HUDEP-2 (cell line): ENCODE measurements around the gene DGCR8.

Experiments used
- DNase-seq, 76 experiments: peaks; one replicate each; lab custom pipeline; 2025; ENCODE audit not compliant: unreplicated experiment in 76 of 76; lab: John Stamatoyannopoulos, UW

Gene DGCR8

GRCh38 chr22:20121856-20122415 is 41.9 kb downstream of the DGCR8 start:
- DNase-seq = no peak

DNA sequence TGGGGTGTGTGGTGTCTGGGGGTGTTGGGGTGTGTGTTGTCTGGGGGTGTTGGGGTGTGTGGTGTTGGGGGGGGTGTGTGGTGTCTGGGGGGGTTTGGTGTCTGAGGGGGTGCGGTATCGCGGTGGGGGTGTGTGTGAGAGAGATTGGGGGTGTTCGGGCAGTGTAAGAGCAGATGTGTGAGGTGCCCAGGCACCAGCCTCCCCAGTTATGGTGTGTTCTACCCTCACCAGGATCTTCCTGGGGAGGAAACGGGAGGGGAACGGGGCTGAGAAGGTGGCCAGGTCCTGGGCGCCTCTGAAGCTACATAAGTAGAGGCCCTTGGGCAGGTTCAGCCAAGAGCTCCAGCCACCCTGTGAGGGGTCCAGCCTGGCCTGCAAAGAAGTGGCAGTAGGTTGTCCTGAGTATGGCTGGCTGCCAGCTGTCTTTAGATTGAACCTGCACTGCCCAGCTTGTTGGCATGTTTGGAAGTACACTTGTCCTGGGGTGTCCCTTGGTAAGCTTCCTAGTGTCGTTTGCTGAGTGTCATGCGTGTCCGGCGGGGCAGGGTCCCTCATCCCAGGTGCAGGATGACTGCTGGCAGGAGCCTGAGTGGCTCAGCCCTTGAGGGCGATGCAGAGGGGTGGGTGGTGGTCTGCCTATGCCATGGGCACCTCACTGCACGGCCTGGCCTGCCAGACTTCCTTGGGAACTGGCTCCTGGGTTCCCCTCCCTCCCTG is 43.5 kb downstream of the DGCR8 start:
- DNase-seq = no peak

DNA sequence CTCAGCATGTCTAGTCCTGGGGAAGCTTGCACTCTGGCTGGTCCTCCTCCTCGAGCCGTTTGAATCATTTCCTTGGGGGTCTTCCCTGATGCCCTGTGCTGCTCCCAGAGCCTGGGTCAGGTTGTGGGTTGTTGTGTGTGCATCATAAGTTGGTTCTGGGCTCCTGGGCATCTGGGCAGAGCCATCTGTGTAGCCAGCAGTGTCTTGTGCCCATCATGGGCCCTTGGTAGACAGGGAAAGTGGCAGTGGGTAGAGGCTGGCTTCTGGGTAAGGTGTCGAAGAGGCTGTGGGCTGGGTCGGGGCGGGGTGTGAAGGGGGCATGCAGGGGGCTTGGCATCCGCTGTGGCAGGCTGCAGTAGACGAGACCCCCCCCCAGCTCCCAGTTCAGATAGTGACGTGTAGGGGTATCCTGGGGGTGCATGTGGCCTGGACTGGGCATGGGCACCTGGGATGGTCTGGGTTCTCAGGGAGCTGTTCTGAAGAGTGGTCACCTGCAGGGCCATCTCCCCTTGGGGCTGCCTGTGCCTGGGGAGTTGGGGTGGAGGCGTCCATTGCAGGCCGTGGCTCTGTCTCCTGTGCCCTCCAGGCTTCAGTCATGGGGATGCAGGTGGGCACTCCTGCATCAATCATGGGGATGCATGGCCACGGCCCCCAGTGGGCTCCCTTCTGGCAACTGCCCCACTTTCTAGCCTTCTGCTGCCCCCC is 44.2 kb downstream of the DGCR8 start:
- no peak for DNase-seq

- DNase-seq = no peak
These were observed 45.4 kb downstream of the DGCR8 start for GRCh38 chr22:20125201-20126174.

GRCh38 chr22:20126284-20127029 is 46.4 kb downstream of the DGCR8 start:
- DNase-seq = no peak

DNA sequence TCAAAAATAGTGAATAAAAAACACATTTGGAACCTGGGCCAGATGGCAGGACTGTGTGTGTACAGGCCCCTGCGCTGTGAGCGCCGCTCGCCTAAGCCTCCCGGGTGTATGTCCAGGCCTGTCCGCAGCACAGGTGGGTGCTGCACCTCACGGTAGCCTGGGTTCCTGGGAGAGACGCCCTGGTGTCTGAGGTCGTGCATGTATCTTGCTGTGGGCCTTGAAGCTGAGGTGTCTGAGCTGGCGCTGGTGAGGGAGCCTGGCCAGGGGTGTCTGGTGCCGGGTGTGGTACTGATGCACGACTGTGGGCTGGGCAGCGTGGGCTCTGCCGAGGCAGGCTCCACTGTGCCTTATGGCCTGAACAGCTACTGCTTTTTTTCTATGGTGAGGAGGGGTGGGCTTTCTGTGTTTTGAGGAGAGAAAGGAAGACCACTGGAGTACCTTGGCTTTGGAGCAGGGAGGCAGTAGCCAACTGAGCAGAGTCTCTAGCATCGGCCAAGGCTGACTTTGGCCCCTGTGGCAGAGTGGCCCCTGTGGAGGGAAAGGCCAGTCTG is 47.4 kb downstream of the DGCR8 start:
- no peak for DNase-seq

DNA sequence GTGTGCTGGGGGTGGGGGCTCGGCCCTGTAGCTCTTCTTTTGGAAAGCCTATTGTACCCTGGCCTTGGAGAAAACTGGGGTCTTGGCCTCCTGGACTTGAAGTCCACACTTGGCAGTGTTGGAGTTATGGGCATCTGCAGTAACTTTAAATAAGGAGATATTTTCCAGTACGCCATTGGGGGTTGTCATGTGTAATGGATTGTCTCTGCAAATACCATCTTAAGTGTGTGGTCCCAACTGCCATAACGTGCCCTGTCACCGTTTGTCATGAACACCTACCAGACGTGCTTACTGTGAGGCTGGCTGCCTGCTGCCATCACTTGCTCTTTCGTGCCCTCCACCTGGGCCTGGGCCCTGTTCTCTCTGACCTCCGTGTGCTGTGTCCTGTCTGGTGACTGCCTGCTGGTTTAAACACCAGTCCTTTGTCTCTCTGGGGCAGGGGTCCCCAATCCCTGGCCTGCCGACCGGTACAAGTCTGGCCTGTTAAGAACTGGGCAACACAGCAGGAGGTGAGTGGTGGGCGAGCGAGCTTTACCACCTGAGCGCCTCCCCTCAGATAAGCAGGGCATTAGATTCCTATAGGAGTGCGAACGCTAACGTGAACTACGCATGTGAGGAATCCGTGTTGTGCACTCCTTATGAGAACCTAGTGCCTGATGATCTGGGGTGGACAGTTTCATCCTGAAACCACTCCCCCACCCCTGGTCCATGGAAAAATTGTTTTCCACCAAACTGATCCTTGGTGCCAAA is 48.0 kb downstream of the DGCR8 start:
- no peak for DNase-seq

- DNase-seq = no peak
These were observed 48.5 kb downstream of the DGCR8 start for GRCh38 chr22:20128619-20128901.

DNA sequence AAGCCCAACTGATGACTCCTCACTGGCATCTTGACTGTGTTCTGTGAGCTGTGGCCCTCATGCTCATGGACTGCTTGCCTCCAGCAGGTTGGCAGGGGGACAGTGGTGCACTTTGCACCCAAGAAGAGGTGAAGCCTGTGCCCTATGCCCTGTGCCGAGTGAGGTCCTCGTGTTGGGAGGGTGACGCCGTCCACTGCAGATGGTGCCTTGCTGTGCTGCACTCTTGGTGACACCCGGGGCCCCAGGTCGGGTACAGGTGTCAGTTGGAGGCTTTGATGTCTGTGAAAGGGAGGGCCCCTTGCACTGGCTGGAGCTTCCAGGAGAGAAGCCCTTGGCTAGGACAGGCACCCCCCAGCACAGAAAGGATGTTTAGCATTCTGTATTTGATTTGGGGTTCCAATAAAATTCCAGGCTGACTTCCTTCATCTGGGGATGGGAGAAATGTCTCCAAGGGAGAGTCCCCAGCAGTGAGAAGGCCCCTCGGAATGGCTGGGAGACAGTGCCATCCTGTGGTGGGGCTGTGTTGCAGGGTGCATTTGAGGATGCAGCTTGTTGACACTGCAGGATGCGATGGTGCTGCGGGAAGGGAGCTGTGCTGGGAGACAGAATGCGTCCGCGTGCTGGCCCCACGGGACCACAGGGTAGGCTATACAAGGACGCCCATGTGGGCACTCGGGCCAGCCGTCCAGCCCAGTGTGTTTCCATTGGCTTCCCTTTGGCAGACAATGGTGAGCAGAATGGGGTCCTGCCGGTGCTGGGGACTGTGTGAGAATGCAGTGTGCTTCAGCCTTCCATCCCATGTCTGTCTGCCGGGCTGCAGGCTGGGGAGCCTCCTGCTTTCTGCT is 49.1 kb downstream of the DGCR8 start:
- peak in 16 of 76 experiments; percentile 8 to 43 (median 17) for DNase-seq

DNA sequence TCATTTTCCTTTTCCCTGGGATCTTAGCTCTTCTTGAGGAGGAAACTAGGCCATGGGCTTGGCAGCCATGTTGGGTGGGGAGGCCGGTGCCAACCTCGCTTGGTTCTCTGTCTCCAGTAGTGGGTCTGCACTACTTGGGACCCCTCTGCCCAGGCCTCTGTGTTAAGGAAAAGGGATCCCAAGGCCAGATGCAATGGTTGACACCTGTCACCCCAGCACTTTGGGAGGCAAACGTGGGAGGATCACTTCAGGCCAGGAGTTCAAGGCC is 49.6 kb downstream of the DGCR8 start:
- no peak for DNase-seq

- DNase-seq = no peak
These were observed 50.3 kb downstream of the DGCR8 start for GRCh38 chr22:20130319-20130718.

DNA sequence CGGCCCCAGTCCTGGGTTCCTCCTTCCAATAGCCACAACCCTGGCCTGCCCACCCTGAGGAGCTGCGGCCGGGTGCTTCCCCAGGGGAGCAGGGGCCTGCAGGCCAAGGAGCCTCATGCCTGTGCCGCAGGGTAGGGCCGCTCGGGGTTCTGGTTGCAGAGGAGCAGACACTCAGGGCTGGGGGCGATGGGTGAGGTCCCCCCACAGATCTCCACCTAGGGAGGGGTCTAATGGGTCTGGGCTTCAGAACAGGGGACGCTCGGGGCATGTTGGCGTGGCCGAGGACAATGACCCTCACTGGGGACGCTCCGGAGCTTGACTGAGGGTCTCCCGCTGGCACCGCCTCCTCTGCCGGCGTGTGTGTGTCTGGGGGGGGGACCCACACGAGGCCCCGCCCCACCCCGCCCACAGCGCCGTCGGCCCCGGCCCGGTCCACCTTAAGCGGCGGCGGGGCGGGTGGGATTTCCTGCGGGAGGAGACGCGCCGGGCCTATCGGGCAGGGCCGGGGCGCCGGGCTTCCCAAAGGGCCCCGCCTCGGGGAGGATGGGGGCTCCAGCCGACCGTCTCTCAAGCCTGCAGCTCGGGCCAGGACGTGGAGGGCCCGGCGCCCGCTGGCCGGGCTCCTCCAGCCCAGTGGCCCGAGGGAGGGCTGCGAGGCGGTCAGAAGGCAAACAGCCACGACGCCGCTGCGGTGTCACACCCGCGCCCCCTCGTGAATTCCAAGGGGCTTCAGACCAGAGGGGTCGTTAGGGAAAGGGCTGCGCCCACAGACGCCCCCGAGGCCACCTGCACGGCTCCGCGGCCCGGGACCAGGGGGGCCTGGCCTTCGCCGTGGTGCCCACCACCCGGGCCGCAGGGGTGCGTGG is 50.9 kb downstream of the DGCR8 start:
- peak in 43 of 76 experiments; percentile 9 to 63 (median 36) for DNase-seq

DNA sequence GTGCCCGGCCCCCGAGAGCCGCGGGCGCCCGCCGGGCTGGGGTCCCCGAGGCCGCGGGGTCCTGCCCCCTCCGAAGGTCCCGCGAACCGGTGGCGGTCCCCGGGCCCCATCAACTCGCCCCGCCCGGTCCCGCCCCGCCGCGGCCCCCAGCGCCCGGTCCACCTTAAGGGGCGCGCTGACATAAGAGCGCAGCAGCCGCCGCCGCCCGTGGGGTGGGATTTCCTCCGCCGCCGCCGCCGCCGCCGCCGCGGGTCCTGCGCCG is 51.5 kb downstream of the DGCR8 start, which contains the start of gene ZDHHC8:
ZDHHC8 (plus strand) TSS at position 208 of the 262 bp plus-strand sequence. CDS start 144 bp downstream, outside the sequence.
- DNase-seq = no peak

DNA sequence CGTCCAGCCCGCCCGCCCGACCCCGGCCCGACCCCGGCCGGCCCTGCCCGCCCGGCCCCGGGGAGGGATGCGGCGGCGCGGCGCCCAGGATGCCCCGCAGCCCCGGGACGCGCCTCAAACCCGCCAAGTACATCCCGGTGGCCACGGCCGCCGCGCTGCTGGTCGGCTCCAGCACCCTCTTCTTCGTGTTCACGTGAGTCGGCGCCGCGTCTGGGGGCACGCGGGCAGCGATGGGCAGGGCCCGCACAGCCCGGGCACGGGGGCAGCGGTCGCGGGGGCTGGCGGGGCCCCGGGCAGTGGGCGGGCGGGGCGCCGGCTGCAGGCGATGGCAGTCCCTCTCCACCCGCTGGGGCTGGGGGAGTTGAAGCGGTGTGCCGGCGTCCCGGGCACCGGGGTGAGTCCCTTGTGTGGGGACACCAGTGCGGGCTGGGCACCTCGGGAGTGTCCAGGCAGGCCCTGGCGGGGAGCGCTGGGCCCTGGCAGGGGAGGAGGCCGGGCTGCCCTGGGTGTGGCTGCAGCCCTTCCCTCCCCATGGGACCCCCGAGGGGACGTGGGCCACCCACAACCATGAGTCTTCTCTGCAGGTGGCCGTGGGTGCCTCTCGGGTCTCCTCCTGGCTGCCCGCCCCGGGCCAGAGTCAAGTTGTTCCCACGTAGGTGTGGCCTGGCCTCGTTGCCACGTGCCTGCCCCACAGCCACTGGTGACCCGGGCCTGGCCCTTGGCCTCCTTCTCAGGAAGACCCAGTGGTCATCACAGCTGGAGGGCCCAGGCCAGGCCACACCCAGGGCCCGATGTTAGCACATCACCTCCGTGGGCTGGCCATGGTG is 52.0 kb downstream of the DGCR8 start:
- DNase-seq = no peak

DNA sequence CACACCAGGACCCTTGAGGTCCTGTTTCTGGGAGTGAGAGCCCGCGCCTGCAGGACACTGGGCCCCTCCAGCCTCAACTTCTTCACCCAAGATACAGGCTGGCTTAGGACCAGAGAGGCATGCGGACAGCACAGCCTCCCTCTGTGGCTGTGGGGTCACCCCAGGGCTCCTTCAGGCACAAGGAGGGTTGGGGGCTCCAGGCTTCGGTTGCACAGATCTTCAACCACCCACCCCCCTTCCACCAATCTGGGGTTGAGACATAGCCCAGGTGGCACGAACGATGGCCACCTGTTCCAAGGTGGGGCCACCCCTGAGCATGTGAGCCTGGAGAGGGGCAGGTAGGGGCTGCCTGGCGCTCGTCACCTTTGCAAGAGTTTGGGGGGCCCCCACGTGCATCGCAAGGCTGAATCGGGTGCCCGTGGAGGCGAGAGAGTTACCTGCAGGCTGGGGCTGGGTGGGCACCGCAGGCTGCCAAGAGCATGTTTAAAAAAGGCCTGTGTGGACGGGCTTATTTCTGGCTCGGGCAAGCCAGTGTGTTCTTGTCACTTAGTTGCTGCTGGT is 52.7 kb downstream of the DGCR8 start:
- no peak for DNase-seq

DNA sequence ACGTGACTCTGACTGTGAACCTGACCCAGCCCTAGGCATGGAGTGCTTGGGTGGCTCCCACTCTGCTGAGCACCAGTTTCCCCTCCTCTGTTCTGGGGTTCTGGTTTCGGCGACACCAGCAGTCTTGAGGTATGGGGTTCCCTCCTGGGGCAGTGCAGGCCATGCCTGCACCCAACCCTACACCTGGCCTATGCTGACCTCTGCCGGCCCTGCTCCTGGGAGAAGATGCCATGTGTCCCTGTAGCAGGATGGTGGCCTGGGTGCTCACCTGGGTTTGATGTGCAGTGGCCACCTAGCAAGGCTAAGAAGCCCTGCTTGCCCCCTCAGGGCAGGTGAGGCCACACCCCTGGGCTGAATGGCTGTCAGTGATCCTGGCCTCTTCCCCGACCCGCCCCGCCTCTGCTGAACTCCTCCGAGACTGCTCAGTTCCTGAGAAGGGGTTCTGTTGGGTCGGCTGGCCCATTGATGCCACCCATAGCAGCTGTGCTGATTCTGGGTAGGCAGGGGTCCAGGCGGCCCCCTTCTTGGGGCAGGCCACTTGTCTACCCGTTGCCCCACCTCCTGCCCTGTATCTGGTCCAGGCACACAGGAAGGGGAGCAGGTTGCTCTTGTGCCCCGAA is 54.0 kb downstream of the DGCR8 start:
- DNase-seq = no peak
